Neural cell (in vitro differentiated cells): Measurements from ENCODE around the gene CENPI.

ENCODE experiments used
- EP300 ChIP-seq: fragments of 450-650 bp; conservative IDR thresholded peaks from 2 replicates; pipeline ENCODE4 v1.6.1; 2014; ENCODE audit warnings: antibody characterized with exemption, mild to moderate bottlenecking, moderate library complexity; ENCODE audit not compliant: poor library complexity, severe bottlenecking
- EZH2 ChIP-seq: fragments of 200-600, 300-800 bp; shearing (Covaris generic), sonication (generic); IDR thresholded peaks from 2 replicates; pipeline ENCODE4 v1.6.1; 2014; ENCODE audit warnings: antibody characterized with exemption, low read length, borderline replicate concordance, mild to moderate bottlenecking; ENCODE audit not compliant: insufficient read depth, poor library complexity, severe bottlenecking
- POLR2AphosphoS5 ChIP-seq: IDR thresholded peaks from 2 replicates; pipeline ENCODE4 v1.6.1; 2012
- RAD21 ChIP-seq: fragments of 450-650 bp; conservative IDR thresholded peaks from 2 replicates; pipeline ENCODE4 v1.6.1; 2014; ENCODE audit warnings: antibody characterized with exemption, mild to moderate bottlenecking, moderate library complexity
- TAF1 ChIP-seq: IDR thresholded peaks from 2 replicates; pipeline ENCODE4 v1.6.1; 2012; ENCODE audit warnings: low read depth
- TF ChIP-seq, protein P1 (sequence below): fragments of 450-650 bp; IDR thresholded peaks from 2 replicates; pipeline ENCODE4 v1.5.1; 2014; ENCODE audit warnings: antibody characterized with exemption, mild to moderate bottlenecking, moderate library complexity; ENCODE audit not compliant: poor library complexity, severe bottlenecking

GRCh38 chrX:101062176-101062575, 35.8 kb upstream of the CENPI start:
- TF ChIP-seq TAF1: no peak
- TF ChIP-seq, protein P1, sequence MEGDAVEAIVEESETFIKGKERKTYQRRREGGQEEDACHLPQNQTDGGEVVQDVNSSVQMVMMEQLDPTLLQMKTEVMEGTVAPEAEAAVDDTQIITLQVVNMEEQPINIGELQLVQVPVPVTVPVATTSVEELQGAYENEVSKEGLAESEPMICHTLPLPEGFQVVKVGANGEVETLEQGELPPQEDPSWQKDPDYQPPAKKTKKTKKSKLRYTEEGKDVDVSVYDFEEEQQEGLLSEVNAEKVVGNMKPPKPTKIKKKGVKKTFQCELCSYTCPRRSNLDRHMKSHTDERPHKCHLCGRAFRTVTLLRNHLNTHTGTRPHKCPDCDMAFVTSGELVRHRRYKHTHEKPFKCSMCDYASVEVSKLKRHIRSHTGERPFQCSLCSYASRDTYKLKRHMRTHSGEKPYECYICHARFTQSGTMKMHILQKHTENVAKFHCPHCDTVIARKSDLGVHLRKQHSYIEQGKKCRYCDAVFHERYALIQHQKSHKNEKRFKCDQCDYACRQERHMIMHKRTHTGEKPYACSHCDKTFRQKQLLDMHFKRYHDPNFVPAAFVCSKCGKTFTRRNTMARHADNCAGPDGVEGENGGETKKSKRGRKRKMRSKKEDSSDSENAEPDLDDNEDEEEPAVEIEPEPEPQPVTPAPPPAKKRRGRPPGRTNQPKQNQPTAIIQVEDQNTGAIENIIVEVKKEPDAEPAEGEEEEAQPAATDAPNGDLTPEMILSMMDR: no peak
- no peak for TF ChIP-seq POLR2AphosphoS5
- TF ChIP-seq RAD21: no peak
- no peak for TF ChIP-seq EP300
- TF ChIP-seq EZH2: no peak
